Calu3 (cell line): Measurements from ENCODE around the gene BIN1. TPM values are rescaled to one million over a fixed set of nuclear protein-coding genes. Genes with fewer than 3 reads are reported as not detected.
A peak's percentile ranks its signal among the peaks of the same experiment; 100 is the strongest.

Experiments used
- BruUV-seq: library from RNA; stranded (reverse); fragments of 400-500 nt; replicated peaks from 2 replicates; lab custom pipeline; 2021; lab: Mats Ljungman, UMichigan
- CTCF ChIA-PET: fragments of 300-600 bp; sonication (Branson Sonifier 250); formaldehyde crosslinking; loops from one replicate; lab custom pipeline; 2022; ENCODE audit warnings: antibody characterized with exemption; lab: Charles Lee
- DNase-seq: peaks from one replicate; pipeline ENCODE4 v3.0.0; 2022
- H3K27ac Mint-ChIP-seq: one replicate; pipeline ENCODE4 v1.8.0; 2022; ENCODE audit warnings: mixed read lengths; ENCODE audit not compliant: unreplicated experiment
- H3K27me3 Mint-ChIP-seq: one replicate; pipeline ENCODE4 v1.8.0; 2022; ENCODE audit warnings: mixed read lengths; ENCODE audit not compliant: unreplicated experiment
- H3K36me3 Mint-ChIP-seq: one replicate; pipeline ENCODE4 v1.8.0; 2022; ENCODE audit warnings: mild to moderate bottlenecking, moderate library complexity, mixed read lengths; ENCODE audit not compliant: insufficient read depth, unreplicated experiment
- H3K4me1 Mint-ChIP-seq: one replicate; pipeline ENCODE4 v1.8.0; 2022; ENCODE audit warnings: mild to moderate bottlenecking, low read depth, mixed read lengths; ENCODE audit not compliant: unreplicated experiment
- H3K4me3 Mint-ChIP-seq: one replicate; pipeline ENCODE4 v1.8.0; 2022; ENCODE audit warnings: mild to moderate bottlenecking, low read depth, moderate library complexity, mixed read lengths; ENCODE audit not compliant: unreplicated experiment
- H3K9me3 Mint-ChIP-seq: one replicate; pipeline ENCODE4 v1.8.0; 2022; ENCODE audit warnings: low read depth, mixed read lengths; ENCODE audit not compliant: unreplicated experiment
- CTCF ChIP-seq: fragments of 200-600 bp; IDR thresholded peaks from one replicate; pipeline ENCODE4 v1.8.0; 2022; ENCODE audit warnings: antibody characterized with exemption; ENCODE audit not compliant: unreplicated experiment
- intact Hi-C: fragments of 100-400 bp; cut with micrococcal nuclease; formaldehyde crosslinking; loops from one replicate; pipeline ENCODE4 v1.10.0; 2022; ENCODE audit not compliant: unreplicated experiment
- total RNA-seq: library from RNA; stranded (reverse); gene quantifications from 2 replicates; pipeline ENCODE4 v1.2.3, GENCODE V29; 2022

BIN1 gene
- total RNA-seq, 1 experiment from 2014 or later, result 52.8 TPM

DNA sequence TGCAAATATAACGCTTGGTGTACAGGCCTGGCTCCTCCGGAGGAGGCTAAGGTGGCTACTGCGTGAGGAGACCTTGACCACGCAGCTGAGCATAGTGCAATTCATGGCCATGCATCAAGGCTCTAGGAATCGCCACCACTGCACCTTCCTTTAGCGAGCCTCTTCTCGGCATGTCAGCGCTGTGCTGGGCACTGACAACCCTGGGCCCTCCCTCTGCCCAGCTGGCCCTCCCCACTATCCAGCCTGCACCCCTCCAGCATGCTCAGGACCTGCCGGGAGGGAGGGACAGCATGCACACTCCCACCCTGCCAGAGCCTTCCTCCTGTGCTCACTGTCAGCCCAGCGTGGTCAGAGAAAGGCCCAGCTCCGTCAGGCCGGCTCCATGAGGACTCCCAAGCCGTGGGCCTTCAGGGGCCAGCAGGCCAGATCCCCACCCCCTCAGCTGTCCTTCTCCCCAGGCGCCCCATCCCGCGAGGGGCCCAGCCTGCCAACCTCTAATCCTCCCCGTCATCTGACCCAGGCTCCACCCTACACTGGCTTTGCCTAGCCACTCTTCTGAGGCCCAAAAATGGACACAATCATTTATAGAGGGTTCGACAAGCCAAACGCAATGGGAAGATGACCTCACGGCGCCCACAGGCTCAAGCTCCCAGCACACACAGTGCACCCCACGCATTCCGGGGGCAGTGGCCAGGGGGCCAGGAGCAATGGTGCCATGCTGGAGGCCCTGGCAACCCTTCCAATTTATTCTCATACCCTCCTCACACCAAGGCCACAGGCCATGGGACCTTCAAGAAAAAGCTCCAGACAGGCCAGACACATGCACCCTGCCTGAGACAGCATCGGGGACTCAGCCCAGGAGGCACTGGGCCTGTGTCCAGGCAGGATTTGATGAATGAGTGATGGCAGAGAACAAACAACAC lies 3.5 kb downstream of the BIN1 start:
- CTCF ChIA-PET, result no interaction called here
- BruUV-seq, result no TSS peak

DNA sequence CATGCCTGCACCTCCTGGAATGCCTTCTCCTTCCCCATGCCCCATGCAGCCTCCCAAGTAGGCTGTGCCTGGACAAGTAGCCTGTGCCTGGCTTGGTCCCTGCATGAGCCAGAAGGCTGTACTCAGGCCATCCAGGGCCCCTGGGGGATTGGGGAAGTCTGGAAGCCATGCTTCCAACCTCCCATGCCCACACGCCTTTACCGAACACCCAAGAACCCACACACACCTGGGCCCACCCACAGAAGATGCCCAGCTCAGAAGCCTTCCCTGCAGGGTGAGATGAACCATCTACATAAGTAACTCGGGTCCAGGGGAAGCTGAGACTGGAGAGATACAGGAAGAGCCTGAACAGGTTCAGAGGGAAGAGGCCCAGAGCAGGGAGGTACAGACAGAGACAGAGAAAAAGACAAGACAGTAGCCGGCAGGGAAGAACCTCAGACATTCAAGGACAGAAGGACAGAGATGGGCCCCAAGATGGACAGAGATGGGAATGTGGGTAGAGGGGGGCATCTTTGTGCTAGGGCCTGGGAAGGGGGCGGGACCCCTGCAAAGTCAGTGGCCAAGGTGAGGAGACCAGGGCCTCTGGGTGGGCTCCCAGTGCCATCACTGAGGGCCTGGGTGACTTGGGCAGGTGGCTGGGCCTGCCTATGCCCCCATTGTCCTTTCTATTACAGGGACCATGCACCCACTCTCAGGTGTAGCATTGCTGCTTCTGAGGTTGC lies 4.3 kb downstream of the BIN1 start:
- Mint-ChIP-seq H3K4me1 (peaks cover 58% of the 10 kb centered on the region), H3K36me3 (peaks cover 42% of the 10 kb centered on the region), H3K27me3 (no peaks in the 10 kb centered on the region), H3K4me3 (no peak overlapping the region), H3K9me3 (no peaks in the 10 kb centered on the region), H3K27ac (no peak overlapping the region)
- no peak for DNase-seq
- intact Hi-C loops, result loop anchor here (5.0 to 10.0 kb wide), 2 partner anchors 35 to 62 kb away; no protein-coding TSS in a partner anchor
- no peak for TF ChIP-seq CTCF
- no TSS peak for BruUV-seq
- CTCF ChIA-PET, result no interaction called here

More for the DNA sequence above, 3.5 kb downstream of the BIN1 start:
- no peak overlapping the region for H3K27ac Mint-ChIP-seq
- intact Hi-C loops, result loop anchor here (5.0 to 10.0 kb wide), 2 partner anchors 36 to 61 kb away; no protein-coding TSS in a partner anchor
- no peak for TF ChIP-seq CTCF
- H3K36me3 Mint-ChIP-seq, result peaks cover 48% of the 10 kb centered on the region
- no peaks in the 10 kb centered on the region for H3K27me3 Mint-ChIP-seq
- peaks cover 60% of the 10 kb centered on the region for H3K4me1 Mint-ChIP-seq
- no peaks in the 10 kb centered on the region for H3K9me3 Mint-ChIP-seq
- H3K4me3 Mint-ChIP-seq, result no peak overlapping the region
- no peak for DNase-seq

DNA sequence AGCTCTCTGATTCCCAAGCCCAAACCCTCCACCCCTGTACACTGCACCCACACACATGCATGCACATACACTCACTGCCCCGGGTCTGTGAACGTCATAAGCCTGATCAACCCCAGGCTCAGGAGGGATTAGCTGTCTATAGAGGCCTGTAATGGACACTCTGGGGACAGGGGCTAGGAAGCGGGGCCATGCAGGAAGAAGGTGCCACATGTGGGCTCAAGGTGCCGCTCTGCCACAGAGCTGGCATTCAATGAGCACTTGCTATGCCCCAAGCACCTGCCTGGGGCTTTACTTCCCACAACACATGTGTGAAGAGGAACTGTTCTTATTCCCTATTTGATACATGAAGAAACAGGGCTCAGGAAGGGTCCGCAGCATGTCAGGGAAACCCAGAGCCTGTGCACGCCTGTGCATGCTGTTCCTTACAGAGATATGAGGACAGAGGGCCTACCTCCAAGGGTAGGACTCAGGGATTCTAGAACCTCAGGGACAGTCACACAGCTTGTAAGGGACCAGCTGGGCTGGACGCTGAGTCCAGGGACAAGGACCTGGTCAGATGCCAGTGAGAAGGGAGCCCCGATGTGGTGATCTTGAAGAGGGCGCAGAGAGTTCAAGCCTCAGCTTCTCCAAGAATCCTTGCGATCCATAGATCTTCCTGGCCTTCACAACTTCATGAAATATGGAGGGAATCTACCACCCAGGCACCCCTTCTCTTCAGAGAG lies 5.0 kb downstream of the BIN1 start:
- CTCF ChIA-PET, result interaction anchor here (0.6 kb wide), 1 partner anchor 88 kb away, joined by 6 read pairs; no protein-coding TSS in a partner anchor
- intact Hi-C loops, result loop anchor here (5.0 to 10.0 kb wide), 2 partner anchors 35 to 63 kb away; no protein-coding TSS in a partner anchor

More for the DNA sequence above, 5.0 kb downstream of the BIN1 start:
- H3K4me1 Mint-ChIP-seq, result peaks cover 60% of the 10 kb centered on the region
- no TSS peak for BruUV-seq
- no peak for DNase-seq
- H3K36me3 Mint-ChIP-seq, result peaks cover 35% of the 10 kb centered on the region
- peak overlapping the region; percentile 84 for H3K27ac Mint-ChIP-seq
- peak overlapping the region; percentile 57 for H3K4me3 Mint-ChIP-seq
- no peaks in the 10 kb centered on the region for H3K9me3 Mint-ChIP-seq
- no peak for TF ChIP-seq CTCF
- H3K27me3 Mint-ChIP-seq, result no peaks in the 10 kb centered on the region
